SK-N-SH treated with all-trans-retinoic acid at 6 μM for 48 hours (cell line): ENCODE measurements around the gene NFIX.

ENCODE experiments used
- BACH2 ChIP-seq: fragments of 250-450 bp; sonication (Bioruptor Pico); IDR thresholded peaks from 2 replicates; pipeline ENCODE4 v1.9.0; 2021; ENCODE audit warnings: mild to moderate bottlenecking, borderline replicate concordance
- GLIS3 ChIP-seq: fragments of 250-450 bp; sonication (Bioruptor Pico); IDR thresholded peaks from 2 replicates; pipeline ENCODE4 v1.5.0; 2020; ENCODE audit warnings: mild to moderate bottlenecking, moderate library complexity
- OSR1 ChIP-seq: fragments of 250-450 bp; sonication (Bioruptor Pico); IDR thresholded peaks from 2 replicates; pipeline ENCODE4 v1.8.0; 2022; ENCODE audit warnings: moderate library complexity, mild to moderate bottlenecking, inconsistent platforms
- PATZ1 ChIP-seq: fragments of 250-450 bp; sonication (Bioruptor Pico); IDR thresholded peaks from 2 replicates; pipeline ENCODE4 v1.8.0; 2020; ENCODE audit warnings: mild to moderate bottlenecking, moderate library complexity, borderline replicate concordance
- RARB ChIP-seq: fragments of 250-450 bp; sonication (Bioruptor Pico); IDR thresholded peaks from 2 replicates; pipeline ENCODE4 v1.8.0; 2021; ENCODE audit warnings: mild to moderate bottlenecking, moderate library complexity
- TOX ChIP-seq: fragments of 250-450 bp; sonication (Bioruptor Pico); IDR thresholded peaks from 2 replicates; pipeline ENCODE4 v1.8.0; 2021; ENCODE audit warnings: mild to moderate bottlenecking, moderate library complexity, borderline replicate concordance
- TSHZ2 ChIP-seq: fragments of 250-450 bp; sonication (Bioruptor Pico); IDR thresholded peaks from 2 replicates; pipeline ENCODE4 v1.5.0; 2020; ENCODE audit warnings: mild to moderate bottlenecking, moderate library complexity
- ZC3H10 ChIP-seq: fragments of 250-450 bp; sonication (Bioruptor Pico); IDR thresholded peaks from 2 replicates; pipeline ENCODE4 v1.5.1; 2021; ENCODE audit warnings: mild to moderate bottlenecking, moderate library complexity
- ZFP3 ChIP-seq: fragments of 250-450 bp; sonication (Bioruptor Pico); IDR thresholded peaks from 2 replicates; pipeline ENCODE4 v1.5.0; 2020; ENCODE audit warnings: mild to moderate bottlenecking, moderate library complexity
- ZNF70 ChIP-seq: fragments of 450-650 bp; formaldehyde crosslinking; IDR thresholded peaks from 2 replicates; pipeline ENCODE4 v1.5.0; 2020; ENCODE audit warnings: mild to moderate bottlenecking, moderate library complexity

- TF ChIP-seq PATZ1 (CRISPR knock-in tag) (no peak), ZFP3 (no peak), RARB (CRISPR knock-in tag) (no peak), GLIS3 (CRISPR knock-in tag) (no peak), TSHZ2 (no peak), BACH2 (CRISPR knock-in tag) (no peak), ZNF70 (CRISPR knock-in tag) (no peak), OSR1 (CRISPR knock-in tag) (no peak), ZC3H10 (CRISPR knock-in tag) (no peak), TOX (no peak)
Measured at GRCh38 chr19:13043285-13043684, 48.0 kb downstream of the NFIX start.
